Fibroblast of mammary gland (primary cell): ENCODE data around the gene RTL10.

Experiments
- DNase-seq: peaks from one replicate; pipeline ENCODE4 v3.0.0-alpha.2; 2010; ENCODE audit warnings: low read depth
- H3K4me3 ChIP-seq: 2 replicates; pipeline ENCODE4 v1.5.1; 2011; ENCODE audit warnings: low read depth, mild to moderate bottlenecking, low read length, moderate library complexity; ENCODE audit not compliant: control insufficient read depth
- TF ChIP-seq, protein P1 (sequence below): conservative IDR thresholded peaks from 2 replicates; pipeline ENCODE4 v1.5.1; 2011; ENCODE audit warnings: low read depth, low read length, inconsistent platforms; ENCODE audit not compliant: control insufficient read depth, insufficient read depth

The RTL10 gene

DNA sequence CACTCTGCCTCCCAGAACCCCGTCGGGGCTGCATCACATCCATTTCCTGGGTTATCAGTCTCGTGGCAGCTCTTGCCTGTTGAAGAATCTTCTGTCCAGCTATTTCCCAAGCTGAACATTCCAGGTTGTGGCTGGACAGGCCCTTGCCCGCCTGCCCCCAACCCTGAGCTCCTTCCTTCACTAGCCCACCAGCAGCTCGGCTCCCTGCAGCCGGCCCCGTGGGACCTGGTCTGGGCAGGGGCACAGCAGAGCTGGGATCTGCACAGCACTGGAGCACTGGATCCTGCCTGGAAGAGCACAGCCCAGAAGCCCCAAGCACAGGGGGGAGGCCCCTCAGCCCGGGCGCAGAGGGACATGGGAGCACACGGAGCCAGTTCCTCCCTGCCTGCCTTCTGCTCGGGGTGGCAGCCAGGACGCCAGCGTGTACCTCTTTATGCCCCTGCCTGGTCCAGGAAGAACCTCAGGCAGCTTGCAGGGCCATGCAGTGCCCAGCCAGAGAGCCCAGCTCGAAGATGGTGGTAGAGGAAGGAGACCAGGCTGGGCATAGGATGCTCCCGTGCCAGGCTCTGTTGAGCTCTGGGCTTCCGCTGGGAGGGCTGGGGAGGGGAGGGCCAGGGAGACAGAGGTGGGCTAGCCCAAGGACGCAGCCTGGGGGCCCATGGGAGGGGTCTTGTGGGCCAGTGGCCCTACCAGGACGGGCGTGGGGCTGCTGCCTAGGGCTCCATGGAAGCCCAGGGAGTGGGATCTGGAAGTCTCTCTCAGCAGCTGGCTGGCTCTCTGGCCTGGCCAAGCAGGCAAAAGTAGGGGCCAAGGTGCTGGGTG lies 16.6 kb upstream of the RTL10 start:
- DNase-seq = no peak
- H3K4me3 ChIP-seq = no peak overlapping the region
- TF ChIP-seq, protein P1, sequence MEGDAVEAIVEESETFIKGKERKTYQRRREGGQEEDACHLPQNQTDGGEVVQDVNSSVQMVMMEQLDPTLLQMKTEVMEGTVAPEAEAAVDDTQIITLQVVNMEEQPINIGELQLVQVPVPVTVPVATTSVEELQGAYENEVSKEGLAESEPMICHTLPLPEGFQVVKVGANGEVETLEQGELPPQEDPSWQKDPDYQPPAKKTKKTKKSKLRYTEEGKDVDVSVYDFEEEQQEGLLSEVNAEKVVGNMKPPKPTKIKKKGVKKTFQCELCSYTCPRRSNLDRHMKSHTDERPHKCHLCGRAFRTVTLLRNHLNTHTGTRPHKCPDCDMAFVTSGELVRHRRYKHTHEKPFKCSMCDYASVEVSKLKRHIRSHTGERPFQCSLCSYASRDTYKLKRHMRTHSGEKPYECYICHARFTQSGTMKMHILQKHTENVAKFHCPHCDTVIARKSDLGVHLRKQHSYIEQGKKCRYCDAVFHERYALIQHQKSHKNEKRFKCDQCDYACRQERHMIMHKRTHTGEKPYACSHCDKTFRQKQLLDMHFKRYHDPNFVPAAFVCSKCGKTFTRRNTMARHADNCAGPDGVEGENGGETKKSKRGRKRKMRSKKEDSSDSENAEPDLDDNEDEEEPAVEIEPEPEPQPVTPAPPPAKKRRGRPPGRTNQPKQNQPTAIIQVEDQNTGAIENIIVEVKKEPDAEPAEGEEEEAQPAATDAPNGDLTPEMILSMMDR = no peak

DNA sequence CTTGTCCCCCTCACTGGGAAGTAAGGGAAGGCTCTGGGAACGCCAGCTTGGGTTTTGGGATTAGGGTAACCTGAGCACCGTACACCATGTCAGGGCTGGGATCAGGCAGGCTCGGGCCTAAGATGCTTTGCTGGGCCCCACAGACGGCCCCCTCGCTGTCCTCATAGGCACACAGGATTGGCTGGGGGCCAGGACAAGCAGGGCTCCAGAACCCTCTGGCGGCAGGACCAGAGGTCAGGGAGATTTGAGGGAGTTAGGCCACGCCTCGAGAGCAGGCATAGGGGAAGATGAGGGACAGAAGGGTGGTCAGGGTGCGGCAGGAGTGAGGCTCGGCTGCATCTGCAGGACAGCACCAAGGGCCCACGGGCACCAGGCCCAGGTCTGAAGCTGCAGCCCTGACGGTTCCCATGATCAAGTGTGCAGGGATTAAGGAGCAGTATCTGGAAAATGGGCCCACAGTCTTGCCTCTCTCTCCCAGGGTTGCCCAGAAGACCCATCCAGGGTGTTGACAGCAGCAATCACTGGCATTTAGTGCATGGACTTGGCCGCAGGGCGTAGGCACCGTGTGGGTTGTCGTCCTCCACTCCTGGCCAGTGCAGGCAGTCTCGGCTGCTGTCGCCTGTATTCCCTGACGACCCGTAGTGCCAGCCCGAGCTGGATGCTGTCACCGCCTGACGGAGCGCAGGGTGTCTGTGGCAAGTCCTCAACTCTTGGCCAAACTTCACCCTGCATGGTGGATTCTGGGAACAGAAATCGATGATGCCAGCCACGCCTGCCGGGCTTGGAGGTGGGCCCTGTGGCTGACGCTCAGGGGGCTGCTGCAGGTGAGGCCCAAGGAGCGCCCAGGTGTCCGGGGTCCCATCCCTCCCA lies 15.7 kb upstream of the RTL10 start:
- H3K4me3 ChIP-seq = no peak overlapping the region
- no peak for DNase-seq
- TF ChIP-seq, protein P1 = no peak

GRCh38 chr22:19869497-19870152 lies 15.0 kb upstream of the RTL10 start:
- TF ChIP-seq, protein P1 = no peak
- no peak for DNase-seq
- H3K4me3 ChIP-seq = no peak overlapping the region

GRCh38 chr22:19868773-19869471 lies 14.2 kb upstream of the RTL10 start:
- DNase-seq = no peak
- no peak overlapping the region for H3K4me3 ChIP-seq
- TF ChIP-seq, protein P1 = no peak

DNA sequence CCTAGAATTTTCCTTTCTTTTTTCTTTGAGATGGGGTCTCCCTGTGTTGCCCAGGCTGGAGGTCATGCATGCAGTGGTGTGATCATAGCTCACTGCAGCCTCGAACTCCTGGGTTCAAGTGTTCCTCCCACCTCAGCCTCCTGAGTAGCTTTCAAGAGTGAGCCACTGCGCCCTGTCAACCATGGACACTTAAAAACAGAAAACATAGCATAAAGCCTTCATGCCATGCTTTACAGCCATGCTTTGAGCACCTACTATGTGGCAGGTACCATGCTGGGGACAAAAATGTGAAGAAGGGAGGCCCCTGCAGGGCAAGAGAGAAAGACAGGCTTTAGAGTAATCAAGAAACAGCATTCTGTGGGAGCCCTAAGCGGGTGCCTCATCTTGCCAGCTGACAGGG lies 13.7 kb upstream of the RTL10 start:
- no peak for DNase-seq
- no peak overlapping the region for H3K4me3 ChIP-seq
- TF ChIP-seq, protein P1 = no peak

- DNase-seq = no peak
- TF ChIP-seq, protein P1 = no peak
- no peak overlapping the region for H3K4me3 ChIP-seq
Measured at GRCh38 chr22:19867617-19868016, 12.9 kb upstream of the RTL10 start.
